SH-SY5Y (cell line): Measurements from ENCODE around the gene SLC22A7.

Source experiments
- GATA2 ChIP-seq: IDR thresholded peaks from 2 replicates; pipeline ENCODE4 v1.6.1; 2011; ENCODE audit warnings: mild to moderate bottlenecking, low read depth, low read length
- GATA3 ChIP-seq: IDR thresholded peaks from 2 replicates; pipeline ENCODE4 v1.6.1; 2011; ENCODE audit warnings: low read depth, mild to moderate bottlenecking, low read length, moderate library complexity

GRCh38 chr6:43293698-43294097, 4.4 kb upstream of the SLC22A7 start:
- TF ChIP-seq GATA2 (no peak), GATA3 (no peak)
